CMK (cell line): ENCODE results near the gene EPHB3.
"Not testable (repeated sequence)": the region's sequence is repeated elsewhere in the genome, so short reads cannot be mapped to it uniquely, and the experiment has no call there.

Experiments
- DNase-seq: peaks from one replicate; pipeline ENCODE4 v3.0.0-alpha.2; 2010; ENCODE audit warnings: low read depth

Gene EPHB3

GRCh38 chr3:184600685-184601377 lies 39.2 kb downstream of the EPHB3 start:
- no peak for DNase-seq

GRCh38 chr3:184601576-184602371 lies 40.2 kb downstream of the EPHB3 start:
- no peak for DNase-seq

- DNase-seq = no peak
Observed at GRCh38 chr3:184602372-184603150, 41.0 kb downstream of the EPHB3 start.

GRCh38 chr3:184603151-184604030 lies 41.8 kb downstream of the EPHB3 start:
- no peak for DNase-seq

GRCh38 chr3:184604039-184604601 lies 42.5 kb downstream of the EPHB3 start:
- DNase-seq = no peak

GRCh38 chr3:184604615-184605290 lies 43.2 kb downstream of the EPHB3 start:
- no peak for DNase-seq

- DNase-seq = no peak
Observed at GRCh38 chr3:184608209-184608608, 46.6 kb downstream of the EPHB3 start.

- no peak for DNase-seq
Observed at GRCh38 chr3:184609476-184610244, 48.1 kb downstream of the EPHB3 start.

GRCh38 chr3:184610245-184610871 lies 48.8 kb downstream of the EPHB3 start:
- DNase-seq = no peak

GRCh38 chr3:184611607-184612281 lies 50.2 kb downstream of the EPHB3 start:
- no peak for DNase-seq

- DNase-seq = no peak
Observed at GRCh38 chr3:184615396-184615795, 53.8 kb downstream of the EPHB3 start.

GRCh38 chr3:184616436-184616835 lies 54.9 kb downstream of the EPHB3 start:
- DNase-seq = no peak

GRCh38 chr3:184617306-184617705 lies 55.7 kb downstream of the EPHB3 start:
- DNase-seq = not testable (repeated sequence)

GRCh38 chr3:184618811-184619210 lies 57.2 kb downstream of the EPHB3 start:
- no peak for DNase-seq

GRCh38 chr3:184619369-184619768 lies 57.8 kb downstream of the EPHB3 start:
- no peak for DNase-seq

GRCh38 chr3:184619787-184620430 lies 58.3 kb downstream of the EPHB3 start:
- no peak for DNase-seq

GRCh38 chr3:184620475-184621119 lies 59.0 kb downstream of the EPHB3 start:
- no peak for DNase-seq

- DNase-seq = not testable (repeated sequence)
Observed at GRCh38 chr3:184622156-184622555, 60.6 kb downstream of the EPHB3 start.
